ENCODE results near the gene C1orf116.

Gene C1orf116

DNA sequence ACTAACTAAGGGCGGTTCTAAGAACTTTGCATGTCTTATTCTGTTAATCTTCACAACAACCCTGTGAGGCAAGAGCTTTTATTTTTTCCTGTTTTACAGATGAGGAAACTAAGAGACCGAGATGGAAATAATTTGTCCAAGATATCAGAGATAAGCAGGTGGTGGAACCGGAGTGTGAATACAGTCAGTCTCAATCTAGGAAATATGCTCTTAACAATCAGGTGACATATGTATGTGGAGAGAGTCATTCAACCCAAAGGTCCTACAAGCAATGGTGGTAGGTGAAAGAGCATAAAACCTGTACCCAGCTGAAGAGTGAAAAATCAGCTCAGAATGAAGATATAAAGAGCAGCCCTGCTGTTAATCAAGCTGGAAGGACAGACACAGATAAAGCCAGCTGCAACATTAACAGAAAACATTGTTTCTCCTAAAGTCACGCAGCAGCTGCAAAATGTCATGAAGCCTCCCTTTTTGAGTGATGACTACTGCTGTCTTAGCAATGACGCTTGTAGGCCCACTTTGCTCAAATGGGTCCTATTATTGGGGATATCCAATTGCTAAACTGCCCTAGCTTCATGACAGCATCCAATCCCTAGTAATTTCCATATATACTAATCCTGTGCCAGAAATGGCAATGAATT, 31.8 kb downstream of the C1orf116 start:
- DNase-seq (ENCODE audit: low read depth in 2 of 3, low spot score in 1 of 3) = no peak

DNA sequence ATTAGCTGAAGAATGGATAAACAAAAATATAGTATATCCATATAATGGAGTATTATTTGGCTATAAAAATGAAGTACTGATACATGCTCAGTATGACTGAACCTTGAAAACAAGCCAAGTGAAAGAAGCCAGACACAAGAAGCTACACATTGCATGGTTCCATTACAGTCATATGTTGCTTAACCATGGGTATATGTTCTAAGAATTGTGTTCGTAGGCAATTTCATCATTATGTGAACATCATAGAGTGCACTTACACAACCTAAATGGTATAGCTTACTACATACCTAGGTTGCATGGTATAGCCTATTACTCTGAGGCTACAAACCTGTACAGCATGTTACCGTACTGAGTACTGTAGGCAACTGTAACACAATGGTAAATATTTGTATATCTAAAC, 33.7 kb downstream of the C1orf116 start:
- no peak for DNase-seq (ENCODE audit: low read depth in 2 of 3, low spot score in 1 of 3)

DNA sequence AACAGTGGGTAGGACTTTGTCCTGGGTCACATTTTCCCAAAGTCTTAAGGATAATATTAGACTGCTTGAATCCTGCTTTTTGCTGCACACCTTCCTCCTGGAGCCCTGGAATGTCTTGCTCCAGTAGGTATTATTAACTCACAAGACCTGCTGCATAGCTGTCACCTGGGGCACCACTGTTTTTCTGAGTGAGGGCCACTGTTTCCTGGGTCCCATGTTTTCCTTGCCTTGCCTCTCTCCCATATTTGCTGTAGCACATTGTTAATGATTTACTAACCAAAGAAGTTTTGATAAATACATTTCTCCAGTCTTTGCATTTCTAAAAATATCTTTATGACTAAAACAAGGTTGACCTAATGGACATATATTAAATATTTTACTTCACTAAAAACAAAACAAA, 39.8 kb downstream of the C1orf116 start:
- no peak for DNase-seq (ENCODE audit: low read depth in 2 of 3, low spot score in 1 of 3)

DNA sequence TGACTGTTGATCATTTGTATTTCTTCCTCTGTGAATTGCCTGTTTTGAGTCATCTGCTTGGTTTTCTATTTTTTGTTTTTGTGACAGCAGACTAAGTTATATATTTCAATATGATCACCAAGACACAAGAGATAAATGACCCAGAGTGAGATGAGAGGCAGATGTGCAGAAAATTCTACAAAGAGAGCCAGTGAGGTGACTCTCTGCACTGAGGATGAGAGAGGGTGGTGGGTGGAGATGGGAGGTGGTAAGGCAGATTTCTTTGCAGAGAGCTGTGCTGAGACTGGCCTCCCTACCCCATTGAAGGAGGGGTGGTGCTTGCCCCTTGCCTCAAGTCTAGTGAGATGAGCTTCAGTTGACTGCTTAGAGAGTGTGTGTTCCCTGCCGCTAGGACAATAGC, 44.7 kb downstream of the C1orf116 start:
- DNase-seq (ENCODE audit: low read depth in 2 of 3, low spot score in 1 of 3) = no peak

DNA sequence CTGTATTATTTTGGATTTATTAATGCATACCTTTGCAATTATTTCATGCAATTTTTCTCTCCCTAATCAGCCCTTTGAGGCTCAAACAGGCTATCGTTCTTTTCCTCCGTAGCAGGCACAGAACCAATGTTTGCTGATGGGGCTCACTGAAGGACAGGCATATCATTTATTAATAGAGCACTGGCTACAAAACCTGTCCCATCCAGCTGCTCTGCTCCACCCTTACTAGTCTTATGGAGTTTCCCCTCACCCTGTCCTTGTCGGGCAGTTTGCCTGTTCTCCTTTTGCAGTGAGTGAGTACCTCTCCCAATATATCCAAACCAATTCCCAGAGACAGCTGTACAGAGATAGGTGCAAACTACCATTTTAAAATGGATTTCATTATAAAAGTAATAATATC, 45.7 kb downstream of the C1orf116 start:
- no peak for DNase-seq (ENCODE audit: low read depth in 2 of 3, low spot score in 1 of 3)

DNA sequence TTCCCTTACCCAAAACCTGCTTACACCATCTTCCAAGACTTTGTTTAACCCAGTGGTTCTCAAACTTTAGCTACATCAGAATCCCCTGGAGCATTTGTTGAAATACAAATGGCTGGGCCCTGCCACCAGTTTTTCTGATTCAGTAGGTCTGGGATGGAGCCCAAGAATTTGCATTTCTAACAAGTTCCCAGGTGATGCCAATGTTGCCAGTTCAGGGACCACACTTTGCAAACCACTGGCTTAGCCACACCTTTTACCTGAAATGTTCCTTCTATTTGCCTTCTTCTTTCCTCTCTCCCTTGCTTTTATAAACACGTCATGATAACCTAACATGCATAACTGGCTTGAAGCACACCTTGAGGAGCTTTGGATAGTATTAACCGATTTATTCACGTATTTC, 46.2 kb downstream of the C1orf116 start:
- DNase-seq (ENCODE audit: low read depth in 2 of 3, low spot score in 1 of 3) = no peak

DNA sequence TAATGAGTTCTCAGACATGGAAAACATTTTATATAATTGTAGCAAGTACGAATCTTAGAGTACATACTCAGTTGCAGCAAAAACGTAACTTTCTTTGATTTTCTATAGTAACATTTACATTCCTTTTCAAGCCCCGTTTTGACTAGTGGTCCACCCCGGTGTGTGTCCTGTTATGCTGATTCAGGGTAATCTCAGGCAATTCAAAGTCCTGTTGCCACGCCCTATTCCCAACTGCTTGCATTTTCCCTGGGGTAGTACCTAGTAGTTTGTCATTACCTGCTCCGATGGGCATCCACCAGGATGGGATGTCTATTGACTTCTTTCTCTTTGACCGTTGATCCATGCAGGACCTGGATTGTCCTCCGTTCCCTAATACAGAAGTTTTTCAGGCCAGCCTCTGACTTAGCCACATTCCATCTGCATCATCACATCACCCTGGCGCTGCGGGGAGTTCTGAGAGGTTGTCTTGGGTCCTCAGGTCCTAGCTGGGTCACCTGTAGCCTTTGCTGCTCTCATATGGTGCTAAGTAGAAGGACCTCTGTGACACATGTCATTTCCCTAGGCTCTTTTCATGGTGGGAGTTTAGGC, 47.3 kb downstream of the C1orf116 start:
- DNase-seq (ENCODE audit: low read depth in 2 of 3, low spot score in 1 of 3) = no peak

DNA sequence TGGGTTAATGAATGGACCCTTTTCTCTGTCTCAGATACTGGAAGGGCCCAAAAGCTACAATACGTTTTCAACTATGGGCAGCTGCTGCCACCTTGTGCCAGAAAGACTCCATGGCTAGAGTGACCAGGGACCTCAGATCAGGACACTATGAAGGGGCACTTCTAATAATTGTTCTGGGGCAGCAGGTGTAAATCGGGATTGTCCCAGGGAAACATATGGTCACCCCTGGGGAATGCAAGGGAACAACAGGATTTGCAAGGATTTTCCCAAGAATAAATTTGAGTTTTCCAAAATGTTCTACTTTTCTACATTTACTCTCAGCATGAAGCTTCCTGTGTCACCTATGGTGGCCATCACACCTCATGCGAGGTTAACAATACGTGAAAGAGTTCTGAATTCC, 50.3 kb downstream of the C1orf116 start:
- DNase-seq (ENCODE audit: low read depth in 2 of 3, low spot score in 1 of 3) = peak; percentile 34 to 51 (median 47)

DNA sequence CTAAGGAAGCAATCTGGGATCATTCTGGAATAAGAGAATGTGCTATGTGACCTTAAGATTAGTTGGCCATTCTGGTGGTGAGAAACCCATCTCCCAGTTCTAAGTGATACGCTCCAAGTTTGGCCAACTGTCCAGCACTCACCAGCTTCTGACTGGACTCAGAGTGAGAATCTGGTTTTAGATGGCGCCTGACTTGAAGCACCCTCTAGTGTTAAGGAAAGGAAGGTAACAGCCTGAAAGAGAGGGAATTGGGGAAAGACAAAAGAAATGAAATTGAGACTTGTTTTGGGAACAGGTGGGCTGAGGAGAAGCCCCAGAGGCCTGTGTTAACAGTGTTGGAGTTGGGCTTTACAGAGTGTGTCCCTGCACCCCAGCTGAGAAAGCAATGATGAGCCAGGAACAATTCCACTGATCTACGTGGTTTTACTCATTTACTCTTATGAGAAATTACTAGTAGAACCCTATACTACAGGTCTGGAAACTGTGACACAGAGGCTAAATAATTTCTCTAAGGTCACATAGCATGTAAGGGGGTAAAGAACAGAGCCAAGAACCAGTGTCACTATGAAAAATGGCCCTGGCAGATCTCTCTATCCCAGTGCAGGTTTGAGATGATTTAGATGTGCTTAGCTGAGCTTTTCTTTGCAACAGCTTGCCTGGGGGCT, 53.0 kb downstream of the C1orf116 start:
- DNase-seq (ENCODE audit: low read depth in 2 of 3, low spot score in 1 of 3) = no peak

DNA sequence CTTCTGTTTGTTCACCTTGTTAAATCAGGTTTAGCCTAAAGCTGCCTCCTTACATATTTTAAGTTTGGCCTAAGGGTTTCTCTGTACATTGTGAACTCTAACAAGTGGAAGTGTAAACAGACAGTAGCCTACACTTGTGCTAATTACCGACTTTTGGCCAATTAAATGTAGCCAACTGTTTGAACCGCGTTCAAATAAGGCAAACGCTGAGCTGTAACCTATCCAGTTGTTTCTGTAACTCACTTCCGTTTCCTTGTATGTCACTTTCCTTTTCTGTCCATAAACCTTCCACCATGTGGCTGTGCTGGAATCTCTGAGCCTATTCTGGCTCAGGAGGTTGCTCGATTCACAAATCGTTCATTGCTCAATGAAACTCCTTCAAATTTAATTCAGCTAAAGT, 54.3 kb downstream of the C1orf116 start:
- no peak for DNase-seq (ENCODE audit: low read depth in 2 of 3, low spot score in 1 of 3)

DNA sequence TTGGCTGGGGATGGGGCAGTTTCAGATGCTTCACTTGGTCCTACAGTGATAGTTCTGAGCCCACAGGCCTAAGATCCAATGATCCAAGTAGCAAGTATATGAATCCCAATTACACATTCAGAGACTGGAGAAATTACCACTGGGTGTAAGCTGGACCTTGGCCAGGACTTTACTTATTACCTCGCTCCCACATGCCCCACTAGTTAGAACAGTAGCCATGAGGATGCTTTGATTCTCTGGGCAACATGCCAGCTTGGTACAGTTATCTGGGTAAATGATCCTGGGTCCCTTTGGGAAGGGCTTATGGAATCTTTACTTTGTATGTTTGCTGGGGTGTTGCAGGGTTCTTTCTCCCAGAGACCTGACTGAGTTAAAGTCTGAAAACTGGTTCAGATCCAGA, 57.2 kb downstream of the C1orf116 start:
- DNase-seq (ENCODE audit: low read depth in 2 of 3, low spot score in 1 of 3) = no peak

DNA sequence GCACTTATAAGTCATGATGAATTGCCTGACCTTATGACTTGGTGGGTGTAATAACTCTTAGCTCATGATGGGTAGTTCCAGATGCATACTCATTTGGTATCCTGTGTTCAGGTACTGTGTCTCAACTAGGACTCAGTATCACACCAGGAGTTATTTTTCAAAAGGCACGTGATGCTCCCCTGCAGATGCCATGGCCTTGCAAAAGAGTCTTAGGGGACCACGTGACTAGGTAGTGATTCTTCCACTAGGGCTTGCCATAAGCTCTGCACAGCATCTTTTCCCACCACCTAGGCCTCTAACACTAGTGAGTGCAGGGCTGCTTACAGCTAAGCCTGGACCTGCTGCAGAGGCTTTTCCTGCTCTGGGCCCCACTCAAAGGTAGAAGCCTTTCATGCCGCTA, 58.4 kb downstream of the C1orf116 start:
- DNase-seq (ENCODE audit: low read depth in 2 of 3, low spot score in 1 of 3) = no peak

DNA sequence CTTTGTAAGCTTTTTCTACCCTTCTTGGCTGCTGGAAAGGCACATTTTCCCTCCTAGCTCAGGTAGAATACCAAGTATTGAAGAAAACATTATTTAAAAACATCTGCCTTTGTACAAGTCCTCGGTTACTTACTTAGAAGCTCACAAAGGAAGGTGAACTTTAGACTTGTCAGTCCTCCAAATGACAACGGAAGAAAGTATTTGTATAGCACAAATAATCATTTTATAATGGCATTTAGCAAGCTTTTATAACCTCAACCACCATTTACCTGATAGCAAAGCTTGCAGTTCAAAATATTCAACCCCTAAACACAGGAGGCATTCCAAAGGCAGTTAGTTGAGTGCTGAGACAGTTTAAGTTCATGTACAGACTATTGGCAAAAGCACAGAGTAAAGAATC, 59.8 kb downstream of the C1orf116 start:
- DNase-seq (ENCODE audit: low read depth in 2 of 3, low spot score in 1 of 3) = no peak

DNA sequence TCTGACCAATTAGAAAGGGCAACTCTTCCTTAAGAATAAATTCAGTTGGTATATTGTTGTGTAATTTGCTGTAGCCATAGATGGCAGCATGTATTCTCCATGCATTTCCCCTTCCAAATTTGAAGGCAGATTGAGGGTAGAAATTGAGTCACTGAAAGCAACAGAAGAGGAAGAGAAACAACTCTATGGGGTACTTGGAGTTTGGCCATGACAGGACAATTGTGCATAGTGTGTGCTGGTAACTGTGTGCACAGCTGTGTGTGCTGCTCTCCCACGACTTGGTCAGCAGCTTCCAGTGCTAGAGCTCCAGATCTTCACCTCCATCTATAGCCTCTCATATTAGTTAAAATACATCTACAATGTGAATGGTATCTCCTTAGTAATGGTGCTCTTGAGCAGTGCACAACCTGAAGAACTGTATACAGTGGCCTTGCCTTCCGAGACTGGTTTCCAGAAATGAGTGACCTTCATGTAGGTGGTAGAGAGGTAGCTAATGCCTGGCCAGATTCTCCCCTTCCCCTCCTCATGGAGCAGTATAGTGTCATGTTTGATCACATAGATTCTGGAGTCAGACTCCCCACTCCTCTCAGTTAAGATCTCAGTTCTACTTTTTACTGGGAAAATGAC, 61.4 kb downstream of the C1orf116 start:
- no peak for DNase-seq (ENCODE audit: low read depth in 2 of 3, low spot score in 1 of 3)

DNA sequence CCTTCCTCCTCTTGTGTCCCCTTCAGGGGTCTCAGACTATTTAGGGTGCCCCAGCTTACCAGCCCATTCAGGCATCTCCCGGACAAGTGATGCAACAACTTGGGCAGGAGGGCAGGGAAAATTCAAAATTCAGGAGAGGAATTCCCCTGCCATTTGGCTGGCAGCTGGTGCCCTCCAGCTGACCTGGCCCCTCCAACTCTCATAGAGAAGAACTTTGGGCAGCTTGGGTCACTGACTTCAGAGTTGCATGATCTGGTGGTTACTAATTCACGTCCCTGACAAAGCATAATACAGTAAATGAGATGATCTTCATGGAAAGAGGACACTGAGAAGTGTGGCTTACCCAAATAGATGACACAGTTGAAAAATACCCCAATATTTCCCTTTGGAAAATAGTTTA, 62.1 kb downstream of the C1orf116 start, which contains the start of gene FCAMR:
Gene FCAMR, minus strand, starts transcription at position 15 of the 400 bp plus-strand sequence. CDS start 335 bp downstream, outside the sequence.
- no peak for DNase-seq (ENCODE audit: low read depth in 2 of 3, low spot score in 1 of 3)

DNA sequence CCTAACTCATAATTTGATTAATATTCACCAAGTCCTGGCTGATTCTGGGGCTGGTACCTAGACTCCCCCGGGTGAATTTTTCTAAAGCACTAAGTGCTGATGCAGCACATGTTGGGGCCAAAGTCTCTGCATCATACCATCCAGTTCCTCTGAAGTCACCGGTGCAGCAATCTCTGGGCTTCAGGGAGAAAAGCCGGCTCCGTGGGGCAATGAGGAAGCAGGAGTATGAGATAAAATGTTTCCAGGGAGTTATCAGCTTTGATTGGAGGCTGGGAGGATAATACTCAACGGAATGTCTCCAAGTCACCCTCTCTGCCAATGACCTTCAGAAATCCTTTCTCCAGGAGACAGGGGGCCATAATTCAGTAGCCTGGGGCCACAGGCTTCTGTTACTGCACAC, 63.5 kb downstream of the C1orf116 start:
- DNase-seq (ENCODE audit: low read depth in 2 of 3, low spot score in 1 of 3) = no peak
